Measurements from ENCODE around the gene TANGO6.
A peak's percentile ranks its signal among the peaks of the same experiment; 100 is the strongest.

Gene TANGO6

DNA sequence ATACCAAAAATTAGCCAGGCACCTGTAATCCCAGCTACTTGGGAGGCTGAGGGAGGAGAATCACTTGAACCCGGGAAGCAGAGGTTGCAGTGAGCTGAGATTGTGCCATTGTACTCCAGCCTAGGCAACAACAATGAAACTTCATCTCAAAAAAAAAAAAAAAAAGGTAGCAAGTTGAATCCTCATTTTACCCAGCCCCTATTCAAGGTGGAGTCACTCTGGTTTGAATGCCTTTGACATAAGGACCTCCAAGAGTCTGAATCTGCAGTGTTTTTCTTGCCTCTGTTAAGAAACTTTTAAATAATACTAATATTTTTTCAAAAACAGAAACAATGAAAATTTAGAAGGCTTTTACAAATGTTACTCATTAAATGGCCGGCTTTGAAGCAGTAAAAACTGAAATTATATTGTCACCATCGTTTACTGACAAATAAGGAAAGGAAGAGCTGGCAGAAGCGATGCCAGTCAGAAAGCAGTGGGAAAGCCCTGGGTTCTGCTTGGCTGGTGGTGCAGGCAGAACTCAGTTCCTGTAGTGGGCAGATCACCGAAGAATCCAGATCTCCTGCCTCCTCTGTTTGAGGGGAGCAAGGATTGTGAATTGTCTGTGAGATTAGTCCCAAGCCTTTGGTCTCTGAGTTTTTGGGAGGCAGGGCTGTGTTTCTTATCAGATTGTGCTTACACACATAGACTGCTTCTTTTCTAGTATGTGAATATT lies 162.5 kb downstream of the TANGO6 start:
- TF ChIP-seq, protein P1, sequence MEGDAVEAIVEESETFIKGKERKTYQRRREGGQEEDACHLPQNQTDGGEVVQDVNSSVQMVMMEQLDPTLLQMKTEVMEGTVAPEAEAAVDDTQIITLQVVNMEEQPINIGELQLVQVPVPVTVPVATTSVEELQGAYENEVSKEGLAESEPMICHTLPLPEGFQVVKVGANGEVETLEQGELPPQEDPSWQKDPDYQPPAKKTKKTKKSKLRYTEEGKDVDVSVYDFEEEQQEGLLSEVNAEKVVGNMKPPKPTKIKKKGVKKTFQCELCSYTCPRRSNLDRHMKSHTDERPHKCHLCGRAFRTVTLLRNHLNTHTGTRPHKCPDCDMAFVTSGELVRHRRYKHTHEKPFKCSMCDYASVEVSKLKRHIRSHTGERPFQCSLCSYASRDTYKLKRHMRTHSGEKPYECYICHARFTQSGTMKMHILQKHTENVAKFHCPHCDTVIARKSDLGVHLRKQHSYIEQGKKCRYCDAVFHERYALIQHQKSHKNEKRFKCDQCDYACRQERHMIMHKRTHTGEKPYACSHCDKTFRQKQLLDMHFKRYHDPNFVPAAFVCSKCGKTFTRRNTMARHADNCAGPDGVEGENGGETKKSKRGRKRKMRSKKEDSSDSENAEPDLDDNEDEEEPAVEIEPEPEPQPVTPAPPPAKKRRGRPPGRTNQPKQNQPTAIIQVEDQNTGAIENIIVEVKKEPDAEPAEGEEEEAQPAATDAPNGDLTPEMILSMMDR (IDR thresholded peaks at IDR 0.05; ENCODE audit: low read depth, low read length), result no peak
- no peak overlapping the region for H3K4me3 ChIP-seq (replicated peaks in 1 of 2; ENCODE audit: low read depth in 2 of 2, low read length in 2 of 2)
- DNase-seq (ENCODE audit: low read depth in 2 of 2), result no peak

DNA sequence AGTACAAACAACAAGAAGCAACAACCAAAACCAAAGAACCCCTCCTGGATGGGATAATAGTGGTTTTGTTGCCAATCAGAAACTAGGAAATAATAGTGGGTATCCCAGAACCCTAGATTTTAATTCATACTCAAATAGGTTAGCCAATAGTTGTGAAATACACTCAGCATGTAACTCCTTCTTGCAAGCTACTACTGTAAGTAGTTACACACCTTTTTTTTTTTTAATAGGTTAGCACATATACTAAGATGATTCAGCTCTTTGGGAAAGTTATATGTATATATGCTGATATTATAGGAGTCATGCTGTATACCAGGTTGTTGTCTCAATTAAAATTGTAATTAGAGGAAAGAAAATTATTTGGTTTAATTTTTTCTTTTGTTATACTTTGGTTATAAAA lies 169.6 kb downstream of the TANGO6 start:
- TF ChIP-seq, protein P1 (IDR thresholded peaks at IDR 0.05; ENCODE audit: low read depth, low read length), result no peak

DNA sequence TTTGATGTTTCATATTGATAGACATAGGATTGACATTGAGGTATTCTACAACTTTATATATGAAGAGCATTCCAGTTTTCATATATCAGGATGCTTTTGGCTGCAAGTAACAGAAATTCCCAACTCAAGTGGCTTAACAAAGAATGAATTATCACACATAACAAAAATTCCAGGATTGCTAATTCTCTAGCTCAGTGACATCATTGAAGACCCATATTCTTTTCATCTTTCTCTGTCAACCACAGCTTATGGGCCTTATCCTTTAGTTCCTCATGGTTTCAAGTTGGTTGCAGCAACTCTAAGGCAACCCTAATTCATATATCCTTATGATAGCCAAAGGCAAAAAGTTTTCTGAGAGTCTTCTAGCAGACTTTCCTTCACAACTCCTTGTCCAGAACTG lies 170.7 kb downstream of the TANGO6 start:
- DNase-seq (ENCODE audit: low read depth in 2 of 2), result peak in 1 of 2 donors; percentile 4
- TF ChIP-seq, protein P1 (IDR thresholded peaks at IDR 0.05; ENCODE audit: low read depth, low read length), result no peak

More for the DNA sequence above, 169.6 kb downstream of the TANGO6 start:
- no peak for DNase-seq (ENCODE audit: low read depth in 2 of 2)
- H3K4me3 ChIP-seq (replicated peaks in 1 of 2; ENCODE audit: low read depth in 2 of 2, low read length in 2 of 2), result no peak overlapping the region

DNA sequence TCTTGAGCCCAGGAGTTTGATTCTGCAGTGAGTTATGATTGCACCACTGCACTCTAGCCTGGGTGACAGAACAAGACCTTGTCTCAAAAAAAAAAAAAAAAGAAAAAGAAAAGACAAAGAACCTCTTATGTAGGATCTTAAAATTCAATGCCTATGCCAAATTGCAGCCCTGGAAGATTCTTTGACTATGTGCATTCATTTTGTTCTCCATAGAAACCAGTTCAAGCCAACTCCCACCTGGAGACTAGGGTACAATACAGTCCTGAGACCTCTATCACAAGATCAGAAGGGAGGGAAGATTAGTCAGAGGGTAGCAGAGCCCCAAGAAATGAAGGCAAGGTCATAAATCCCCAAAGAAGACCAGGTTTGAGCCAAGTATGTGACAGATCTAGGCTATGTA lies 171.5 kb downstream of the TANGO6 start:
- TF ChIP-seq, protein P1 (IDR thresholded peaks at IDR 0.05; ENCODE audit: low read depth, low read length), result no peak
- DNase-seq (ENCODE audit: low read depth in 2 of 2), result no peak
- H3K4me3 ChIP-seq (replicated peaks in 1 of 2; ENCODE audit: low read depth in 2 of 2, low read length in 2 of 2), result no peak overlapping the region

More for the DNA sequence above, 170.7 kb downstream of the TANGO6 start:
- H3K4me3 ChIP-seq (replicated peaks in 1 of 2; ENCODE audit: low read depth in 2 of 2, low read length in 2 of 2), result no peak overlapping the region

DNA sequence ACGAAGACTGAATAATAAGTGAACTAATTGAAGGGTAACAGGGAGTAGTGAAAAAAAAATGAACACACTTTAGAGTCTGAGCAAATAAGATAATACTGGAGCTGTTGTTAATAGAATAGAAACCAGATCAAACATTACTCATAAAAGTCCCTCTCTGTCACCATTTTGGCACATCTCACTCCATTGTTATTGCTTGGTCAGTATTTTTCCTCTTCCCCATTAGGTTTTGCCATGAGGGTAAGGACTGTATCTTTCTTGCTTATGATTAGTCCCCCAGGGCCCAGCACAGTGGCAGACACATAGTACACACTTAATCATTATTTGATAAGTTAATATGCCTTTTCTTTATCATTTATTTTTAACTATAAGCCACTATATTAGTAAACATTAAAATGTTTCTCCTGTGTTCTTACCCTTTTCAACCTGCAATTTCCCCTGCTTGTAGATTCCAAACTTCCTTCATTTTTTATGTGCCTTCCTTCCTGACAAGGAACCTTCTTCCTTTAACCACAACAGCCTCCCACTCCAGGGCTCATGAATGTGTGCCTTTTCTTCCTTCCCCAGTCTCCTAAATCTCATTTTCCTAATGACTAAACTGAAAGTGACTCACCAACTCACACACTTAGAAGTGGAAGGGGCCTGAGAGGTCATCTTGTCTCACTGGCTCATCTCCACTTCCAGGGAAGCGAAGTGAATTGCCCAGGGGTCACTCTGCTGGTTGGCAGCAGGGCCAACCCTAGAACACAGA lies 173.9 kb downstream of the TANGO6 start:
- no peak overlapping the region for H3K4me3 ChIP-seq (replicated peaks in 1 of 2; ENCODE audit: low read depth in 2 of 2, low read length in 2 of 2)
- peak; percentile 39 to 67 for DNase-seq (ENCODE audit: low read depth in 2 of 2)
- TF ChIP-seq, protein P1 (IDR thresholded peaks at IDR 0.05; ENCODE audit: low read depth, low read length), result no peak

DNA sequence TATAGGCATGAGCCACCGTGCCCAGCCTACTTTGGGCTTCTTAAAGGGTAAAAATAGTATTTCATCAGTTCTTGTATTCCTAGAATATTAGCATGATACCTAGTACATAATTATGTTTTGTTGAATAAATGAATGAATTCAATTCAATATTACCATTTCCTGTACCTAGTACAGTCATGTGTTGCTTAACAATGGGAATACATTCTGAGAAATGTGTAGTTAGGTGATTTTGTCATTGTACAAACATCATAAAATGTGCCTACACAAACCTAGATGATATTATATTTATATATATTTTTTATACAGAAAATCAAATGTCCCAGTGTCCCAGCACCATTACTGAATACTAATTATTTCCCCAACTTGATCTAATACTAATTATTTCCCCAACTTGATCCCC lies 176.5 kb downstream of the TANGO6 start:
- DNase-seq (ENCODE audit: low read depth in 2 of 2), result peak in 1 of 2 donors; percentile 24
- TF ChIP-seq, protein P1 (IDR thresholded peaks at IDR 0.05; ENCODE audit: low read depth, low read length), result no peak
- H3K4me3 ChIP-seq (replicated peaks in 1 of 2; ENCODE audit: low read depth in 2 of 2, low read length in 2 of 2), result no peak overlapping the region

Measured in cardiac fibroblast (primary cell).